HG02885 (cell line): ENCODE measurements around the gene TRIM54.

Source experiments
- ATAC-seq: cut with Tn5 transposase; IDR thresholded peaks from one replicate; pipeline ENCODE4 v1.9.1; 2021; ENCODE audit warnings: mild to moderate bottlenecking; ENCODE audit not compliant: unreplicated experiment, poor library complexity

TRIM54 gene

GRCh38 chr2:27281855-27282559 is at the start of gene TRIM54:
TSS of gene TRIM54 (plus strand) at chr2:27282429. CDS start at chr2:27282732, 303 bp downstream.
- ATAC-seq = no peak

GRCh38 chr2:27233341-27233740 is 48.9 kb upstream of the TRIM54 start:
- ATAC-seq = no peak

GRCh38 chr2:27236136-27236535 is 46.1 kb upstream of the TRIM54 start:
- ATAC-seq = no peak

- ATAC-seq = no peak
Observed at GRCh38 chr2:27236626-27237025, 45.6 kb upstream of the TRIM54 start.

GRCh38 chr2:27237341-27237945 is 44.8 kb upstream of the TRIM54 start:
- no peak for ATAC-seq

GRCh38 chr2:27238976-27239375 is 43.3 kb upstream of the TRIM54 start:
- ATAC-seq = no peak

- ATAC-seq = no peak
Observed at GRCh38 chr2:27240406-27240805, 41.8 kb upstream of the TRIM54 start.

- no peak for ATAC-seq
Observed at GRCh38 chr2:27241761-27242613, 40.2 kb upstream of the TRIM54 start.

- no peak for ATAC-seq
Observed at GRCh38 chr2:27242614-27242951, 39.6 kb upstream of the TRIM54 start.

GRCh38 chr2:27243391-27244130 is 38.7 kb upstream of the TRIM54 start:
- no peak for ATAC-seq

- ATAC-seq = no peak
Observed at GRCh38 chr2:27245116-27245515, 37.1 kb upstream of the TRIM54 start.

GRCh38 chr2:27245626-27246025 is 36.6 kb upstream of the TRIM54 start:
- no peak for ATAC-seq

GRCh38 chr2:27247893-27248292 is 34.3 kb upstream of the TRIM54 start:
- no peak for ATAC-seq

GRCh38 chr2:27249159-27249890 is 32.9 kb upstream of the TRIM54 start:
- ATAC-seq = no peak

- ATAC-seq = no peak
Observed at GRCh38 chr2:27249891-27250651, 32.2 kb upstream of the TRIM54 start.

GRCh38 chr2:27250652-27251379 is 31.4 kb upstream of the TRIM54 start:
- ATAC-seq = no peak

- ATAC-seq = no peak
Observed at GRCh38 chr2:27251766-27252165, 30.5 kb upstream of the TRIM54 start.

- ATAC-seq = no peak
Observed at GRCh38 chr2:27255187-27255586, 27.0 kb upstream of the TRIM54 start.

GRCh38 chr2:27255660-27256059 is 26.6 kb upstream of the TRIM54 start:
- no peak for ATAC-seq
